GM19395 (cell line): ENCODE measurements around the gene MINDY3.
"Not testable (repeated sequence)": the region's sequence is repeated elsewhere in the genome, so short reads cannot be mapped to it uniquely, and the experiment has no call there.

Experiments used
- ATAC-seq: cut with Tn5 transposase; IDR thresholded peaks from one replicate; pipeline ENCODE4 v1.9.1; 2021; ENCODE audit warnings: mild to moderate bottlenecking, moderate library complexity; ENCODE audit not compliant: unreplicated experiment

The MINDY3 gene

DNA sequence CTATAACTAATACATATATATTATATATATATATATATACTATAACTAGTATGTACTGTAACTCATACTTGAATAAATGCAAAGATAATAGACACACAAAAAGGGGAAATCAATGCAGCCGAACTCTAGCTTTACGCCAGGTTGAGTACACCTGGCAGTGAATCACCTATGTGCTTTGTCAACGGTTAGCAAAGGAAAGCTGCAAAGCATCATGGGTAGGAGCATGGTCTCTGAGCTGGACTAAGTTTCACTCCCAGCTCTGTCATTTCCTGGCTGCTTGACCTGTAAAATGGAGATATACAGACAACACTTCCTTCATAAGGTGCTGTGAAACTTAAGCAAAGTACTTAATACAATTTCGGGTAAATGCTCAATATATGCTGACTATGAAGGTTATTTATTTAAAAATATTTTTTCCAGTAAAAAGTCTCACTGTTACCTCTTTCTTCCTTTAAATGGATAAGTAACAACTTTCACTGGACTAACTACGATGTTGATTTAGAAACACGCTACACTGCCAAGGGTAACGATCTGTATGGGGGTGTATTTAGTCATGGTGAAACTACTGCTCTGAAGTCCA is 78.8 kb downstream of the MINDY3 start:
- no peak for ATAC-seq

DNA sequence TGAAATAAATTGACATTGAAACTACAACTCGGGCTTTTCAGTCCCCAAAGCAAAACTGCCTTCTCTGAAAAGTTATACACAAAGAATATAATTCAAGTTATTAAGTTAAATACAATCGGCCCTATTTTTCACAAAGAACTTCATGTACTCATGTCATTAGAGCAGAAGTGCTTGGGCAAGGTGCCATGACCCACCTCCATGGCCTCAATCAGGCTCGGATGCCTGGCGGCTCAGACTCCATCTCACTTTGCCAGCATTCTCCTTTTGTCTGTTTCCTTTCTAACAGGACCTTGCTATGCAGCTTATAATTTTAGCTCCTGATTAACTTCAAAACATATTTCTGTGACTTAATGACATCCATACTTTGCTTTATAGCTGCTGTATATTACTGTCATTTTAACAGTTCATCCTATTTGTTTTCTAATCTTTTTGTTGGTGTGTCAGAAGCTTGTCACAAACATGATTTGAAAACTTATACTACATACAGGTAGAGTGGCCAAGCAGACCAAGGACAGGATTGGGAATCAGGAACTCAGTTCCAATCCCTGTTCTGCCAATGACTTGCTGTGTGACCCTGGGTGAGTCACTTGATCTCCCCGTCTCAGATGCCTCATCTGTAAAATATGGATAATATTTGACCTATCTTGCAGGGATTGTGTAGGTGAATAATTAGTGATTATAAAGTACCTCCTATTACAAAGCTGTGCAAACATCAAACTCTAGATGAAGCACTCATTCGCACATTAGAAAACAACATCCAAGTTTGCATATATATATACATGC is 79.8 kb downstream of the MINDY3 start:
- ATAC-seq: no peak

DNA sequence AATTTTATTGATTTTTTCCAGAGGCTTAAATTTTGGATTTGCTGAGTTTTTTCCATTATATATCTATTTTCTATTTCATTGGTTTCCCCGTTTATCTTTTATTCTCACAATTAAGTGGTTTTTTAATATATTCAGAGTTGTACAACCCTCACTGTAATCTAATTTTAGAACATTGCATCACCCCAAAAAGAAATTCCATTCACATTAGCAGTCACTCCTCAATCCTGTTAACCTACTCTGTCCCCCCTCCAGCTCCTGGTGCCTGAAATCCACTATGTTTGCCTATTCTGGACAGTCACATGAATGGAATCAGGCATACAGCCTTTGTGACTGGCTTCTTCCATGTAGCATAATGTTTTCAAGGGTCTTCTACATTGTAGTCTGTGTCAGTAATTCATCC is 84.8 kb downstream of the MINDY3 start:
- ATAC-seq: no peak

DNA sequence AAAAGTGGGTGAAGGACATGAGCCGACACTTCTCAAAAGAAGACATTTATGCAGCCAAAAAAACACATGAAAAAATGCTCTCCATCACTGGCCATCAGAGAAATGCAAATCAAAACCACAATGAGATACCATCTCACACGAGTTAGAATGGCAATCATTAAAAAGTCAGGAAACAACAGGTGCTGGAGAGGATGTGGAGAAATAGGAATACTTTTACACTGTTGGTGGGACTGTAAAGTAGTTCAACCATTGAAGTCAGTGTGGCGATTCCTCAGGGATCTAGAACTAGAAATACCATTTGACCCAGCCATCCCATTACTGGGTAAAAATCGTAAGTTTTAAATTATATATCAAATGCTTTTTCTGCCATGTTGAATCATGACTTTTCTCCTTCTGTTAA is 85.8 kb downstream of the MINDY3 start:
- not testable (repeated sequence) for ATAC-seq

DNA sequence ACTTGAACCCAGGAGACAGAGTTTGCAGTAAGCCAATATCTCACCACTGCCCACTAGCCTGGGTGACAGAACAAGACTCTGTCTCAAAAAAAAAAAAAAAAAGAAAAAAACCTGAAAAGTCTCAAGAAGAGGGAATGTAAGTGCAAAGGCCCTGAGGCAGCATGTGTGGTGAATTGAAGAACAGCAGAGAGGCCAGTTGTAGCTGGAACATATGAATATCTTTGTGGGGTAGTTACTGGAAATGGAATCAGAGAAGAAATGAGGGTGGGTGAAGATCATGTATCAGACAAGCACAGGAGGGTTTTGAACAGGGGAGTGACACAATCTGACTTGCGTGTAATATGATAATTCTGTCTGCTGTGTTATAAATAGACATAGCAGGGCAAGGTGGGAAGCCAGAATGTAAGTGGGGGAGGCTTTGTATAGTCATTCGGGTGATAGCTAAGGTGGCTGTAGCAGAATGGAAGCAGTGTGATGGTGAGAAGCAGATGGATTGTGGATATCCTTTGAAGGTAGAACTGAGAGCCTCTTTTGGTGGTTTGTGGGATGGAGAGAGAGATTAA is 95.3 kb downstream of the MINDY3 start:
- ATAC-seq: no peak

DNA sequence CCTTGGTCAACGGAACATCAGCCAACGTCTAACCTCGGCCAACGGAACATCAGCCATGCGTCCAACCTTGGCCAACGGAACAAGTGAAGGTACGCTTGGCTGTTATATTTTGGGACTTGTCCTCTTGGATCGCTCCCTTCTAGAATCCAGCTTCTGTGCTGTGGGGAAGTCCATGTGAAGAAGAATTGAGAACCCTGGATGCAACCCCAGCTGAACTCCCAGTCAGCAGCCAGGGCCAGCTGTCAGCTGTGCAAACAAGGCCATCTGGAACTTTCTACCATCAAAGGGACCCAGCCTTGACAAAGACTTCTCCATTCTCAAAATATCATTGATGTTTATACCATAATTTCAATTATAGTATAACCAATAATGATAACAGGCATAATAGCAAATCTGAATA is 97.3 kb downstream of the MINDY3 start:
- ATAC-seq: no peak

DNA sequence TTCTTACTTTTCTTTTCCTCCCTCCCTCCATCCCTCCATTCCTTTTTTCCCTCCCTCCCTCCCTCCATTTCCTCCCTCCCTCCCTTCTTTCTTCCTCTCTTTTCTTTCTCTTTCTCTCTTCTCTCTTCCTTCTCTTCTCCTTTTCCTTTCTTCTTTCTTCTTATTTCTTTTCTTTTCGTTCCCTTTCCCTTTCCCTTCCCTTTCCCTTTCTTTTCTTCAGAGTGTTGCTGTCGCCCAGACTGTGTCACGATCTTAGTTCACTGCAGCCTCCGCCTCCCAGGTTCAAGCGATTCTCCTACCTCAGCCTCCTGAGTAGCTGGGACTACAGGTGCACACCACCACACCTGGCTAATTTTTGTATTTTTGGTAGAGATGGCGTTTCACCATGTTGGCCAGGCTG is 98.1 kb downstream of the MINDY3 start:
- not testable (repeated sequence) for ATAC-seq

DNA sequence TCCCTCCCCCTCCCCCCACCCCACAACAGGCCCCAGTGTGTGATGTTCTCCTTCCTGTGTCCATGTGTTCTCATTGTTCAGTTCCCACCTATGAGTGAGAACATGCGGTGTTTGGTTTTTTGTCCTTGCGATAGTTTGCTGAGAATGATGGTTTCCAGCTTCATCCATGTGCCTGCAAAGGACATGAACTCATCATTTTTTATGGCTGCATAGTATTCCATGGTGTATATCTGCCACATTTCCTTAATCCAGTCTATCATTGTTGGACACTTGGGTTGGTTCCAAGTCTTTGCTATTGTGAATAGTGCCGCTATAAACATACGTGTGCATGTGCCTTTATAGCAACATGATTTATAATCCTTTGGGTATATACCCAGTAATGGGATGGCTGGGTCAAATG is 99.1 kb downstream of the MINDY3 start:
- not testable (repeated sequence) for ATAC-seq

DNA sequence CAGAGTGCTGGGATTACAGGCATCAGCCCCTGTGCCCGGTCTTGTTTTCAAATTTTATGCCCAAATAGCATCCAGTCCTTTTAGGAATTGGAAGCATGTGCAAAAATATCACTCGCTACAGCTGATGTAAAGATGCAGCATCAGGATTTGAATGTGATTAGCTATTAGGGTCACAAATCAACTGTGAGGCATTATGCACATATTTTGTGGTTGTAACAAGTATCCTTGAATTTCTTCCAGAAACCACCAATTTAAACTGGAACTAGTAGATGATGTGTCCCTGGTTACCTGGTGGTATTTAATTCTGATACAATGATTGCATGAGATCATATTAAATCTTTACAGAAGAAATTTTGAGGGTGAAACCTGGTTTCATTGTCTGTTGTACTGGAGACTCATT is 99.6 kb downstream of the MINDY3 start:
- ATAC-seq: no peak

DNA sequence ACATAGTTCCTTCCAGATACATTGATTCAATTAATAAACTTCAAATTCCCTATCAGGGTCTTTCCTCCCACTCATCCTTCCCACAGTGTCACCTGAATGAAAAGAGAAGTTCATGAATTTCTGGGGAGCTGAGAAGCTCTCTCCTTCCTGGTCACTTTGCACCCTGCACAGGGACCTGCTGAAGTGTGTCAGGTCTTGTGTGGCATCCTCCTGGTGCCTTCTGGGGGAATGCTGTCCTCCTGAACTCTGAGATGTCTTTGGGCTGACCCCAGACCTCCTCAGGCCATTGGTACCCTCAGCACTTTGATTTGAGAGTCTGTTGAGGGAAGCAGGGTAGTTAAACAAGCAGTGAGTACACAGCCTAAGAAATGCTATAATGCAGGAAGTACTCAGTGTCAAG is 101.0 kb downstream of the MINDY3 start:
- ATAC-seq: no peak

DNA sequence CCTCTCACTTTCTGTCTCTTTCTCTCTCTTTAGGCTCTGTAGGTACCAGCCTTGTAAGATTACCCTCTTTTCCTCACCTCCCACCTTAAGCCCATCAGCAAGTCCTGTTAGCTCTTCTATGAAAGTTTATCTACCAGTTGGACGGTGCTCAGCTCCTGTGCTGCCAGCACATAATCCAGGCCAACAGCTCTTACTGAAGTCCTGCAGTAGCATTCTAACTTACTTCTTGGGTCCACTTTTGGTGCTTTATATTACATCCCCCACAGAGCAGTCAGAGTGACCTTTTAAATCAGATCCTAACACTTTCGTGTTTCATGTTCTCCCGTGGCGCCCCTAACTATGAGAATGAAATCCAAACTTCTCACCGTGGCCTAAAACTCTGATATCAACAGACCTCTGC is 101.7 kb downstream of the MINDY3 start:
- ATAC-seq: no peak

DNA sequence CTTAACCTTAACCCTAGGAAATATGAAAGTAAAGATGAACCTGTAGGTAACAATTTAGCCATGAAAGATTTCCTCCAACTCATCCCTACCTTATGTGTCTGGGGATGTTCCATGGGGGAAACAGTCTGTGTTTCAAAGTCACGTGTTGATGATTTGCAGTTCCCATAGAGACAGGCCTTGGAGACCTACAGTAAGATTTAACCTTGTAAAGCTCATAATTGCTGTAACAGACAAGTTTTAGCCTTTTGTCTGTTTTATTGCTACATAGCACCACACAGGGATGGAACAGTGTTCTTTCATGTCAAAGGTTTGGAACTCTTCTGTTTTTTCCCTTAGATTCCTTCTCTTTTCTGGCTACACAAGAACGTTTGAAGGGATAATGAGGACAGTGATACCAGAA is 105.4 kb downstream of the MINDY3 start:
- ATAC-seq: no peak

DNA sequence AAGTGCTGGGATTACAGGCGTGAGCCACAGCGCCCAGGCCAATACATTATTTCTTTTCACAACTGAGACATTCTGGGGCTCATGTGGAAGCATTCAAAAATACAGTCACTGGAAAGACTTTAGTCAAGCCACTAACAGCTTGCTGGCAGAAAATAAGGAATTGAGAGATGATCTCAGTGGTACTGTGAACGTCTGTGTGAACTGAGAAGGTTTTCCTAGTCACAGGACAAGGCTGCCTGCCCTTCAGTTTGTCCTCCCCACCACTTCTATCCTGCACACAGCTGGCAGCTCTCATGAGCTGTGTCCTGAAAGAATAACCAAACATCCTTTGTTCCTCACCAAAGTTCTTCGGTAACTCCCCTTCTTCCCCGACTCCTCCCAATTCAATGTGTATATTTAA is 109.3 kb downstream of the MINDY3 start:
- ATAC-seq: no peak

DNA sequence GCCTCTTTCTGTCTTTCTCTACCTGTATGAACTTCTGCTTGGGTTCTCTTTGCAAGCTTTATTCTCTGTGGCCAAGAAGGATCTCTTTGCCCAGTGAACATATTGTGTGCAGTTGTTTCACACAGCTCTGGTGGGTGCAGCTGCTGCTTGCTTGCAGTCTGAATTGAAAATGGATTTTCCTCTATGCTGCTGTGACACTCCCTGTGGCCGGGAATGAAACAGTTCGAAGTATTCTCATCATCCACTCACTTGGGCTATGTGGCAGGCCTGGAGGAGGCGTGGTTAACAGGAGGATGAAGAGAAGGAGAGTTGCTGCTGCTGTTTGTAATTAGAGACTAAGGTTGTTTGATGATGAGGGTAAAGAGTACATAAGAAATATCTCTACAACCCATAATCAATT is 112.2 kb downstream of the MINDY3 start:
- no peak for ATAC-seq

DNA sequence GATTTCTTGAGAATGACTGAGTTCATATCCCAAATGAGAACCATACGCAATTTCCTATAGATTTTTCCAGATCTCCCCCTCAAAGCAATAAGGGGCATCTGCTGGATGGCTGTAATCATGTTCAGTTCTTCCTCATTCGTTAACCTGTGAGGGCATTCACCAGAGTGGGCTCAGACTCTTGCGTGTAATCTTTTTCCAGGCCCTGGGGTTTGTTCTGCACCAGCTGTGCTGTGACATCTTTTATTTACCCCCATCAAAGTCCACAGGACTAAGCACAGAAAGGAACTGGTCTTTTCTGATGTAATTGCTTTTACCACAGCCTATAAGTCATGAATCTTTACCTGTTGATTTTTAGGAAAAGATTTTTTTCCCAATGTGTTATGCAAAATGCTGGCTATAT is 112.7 kb downstream of the MINDY3 start:
- no peak for ATAC-seq

DNA sequence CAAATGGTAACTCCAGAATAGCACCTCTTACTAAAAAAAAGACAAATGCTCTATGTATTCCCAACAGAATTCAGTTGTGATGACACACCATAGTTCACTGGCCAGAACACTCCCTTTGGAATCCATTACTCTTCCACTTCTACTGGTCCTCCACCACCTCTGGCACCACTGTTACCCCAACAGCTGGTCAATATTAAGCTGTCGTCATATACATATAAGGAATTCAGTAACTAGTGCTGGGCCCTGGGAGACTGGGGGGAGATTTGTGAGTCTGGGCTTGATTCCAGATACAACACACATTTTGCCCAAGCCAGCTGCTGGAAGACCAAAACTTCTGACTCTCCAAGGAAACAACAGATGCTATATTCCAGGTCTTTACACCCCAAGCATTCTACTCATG is 114.6 kb downstream of the MINDY3 start:
- ATAC-seq: no peak

DNA sequence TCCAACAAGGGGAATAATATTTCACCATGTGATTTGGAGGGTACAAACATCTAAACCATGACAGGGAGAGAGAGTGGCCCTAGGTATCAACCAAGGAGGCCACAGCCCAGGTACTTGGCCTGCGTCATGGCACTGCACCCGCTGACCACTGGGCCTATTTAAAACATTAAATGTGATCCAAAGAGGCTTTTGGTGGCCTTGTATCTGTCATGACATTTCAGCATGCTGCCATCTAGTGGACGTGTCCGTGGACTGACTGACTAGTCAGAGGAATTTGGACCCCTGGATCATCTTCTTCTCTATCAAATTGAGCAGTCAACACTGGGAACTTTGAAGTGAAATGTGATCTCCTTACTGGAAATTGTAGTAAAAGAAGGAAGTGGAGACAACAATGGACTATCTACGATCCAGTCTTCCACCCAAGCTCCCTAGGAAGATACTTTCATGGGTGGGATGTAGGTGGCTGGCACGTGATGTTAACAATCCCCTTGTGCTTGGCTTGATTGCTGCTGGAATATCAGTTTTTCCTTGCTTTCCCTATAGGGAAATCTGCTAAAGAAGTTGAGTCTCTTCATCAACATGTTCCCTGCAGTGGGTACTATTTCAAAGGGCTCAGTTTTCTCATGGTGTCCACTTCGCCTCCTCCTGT is 116.0 kb downstream of the MINDY3 start:
- peak; percentile 80 for ATAC-seq

DNA sequence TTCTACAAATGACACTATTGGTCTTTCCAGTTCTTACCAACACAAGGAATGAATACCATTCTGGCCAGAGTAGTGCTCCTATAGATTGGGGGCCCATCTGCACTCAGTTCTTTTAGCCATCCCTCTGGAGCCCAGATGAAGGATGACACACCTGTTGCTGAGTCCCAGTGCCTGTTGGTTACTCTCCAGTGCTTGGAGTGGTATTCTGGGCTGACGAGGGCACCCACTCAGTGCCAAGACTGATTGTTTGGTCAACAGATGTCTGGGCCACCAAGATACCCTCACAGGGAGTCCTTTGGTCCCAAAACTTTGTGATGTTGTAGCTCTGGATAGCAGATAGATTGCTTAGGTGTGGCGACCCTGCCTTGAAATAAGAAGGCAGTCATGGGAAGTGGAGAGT is 116.9 kb downstream of the MINDY3 start:
- no peak for ATAC-seq

DNA sequence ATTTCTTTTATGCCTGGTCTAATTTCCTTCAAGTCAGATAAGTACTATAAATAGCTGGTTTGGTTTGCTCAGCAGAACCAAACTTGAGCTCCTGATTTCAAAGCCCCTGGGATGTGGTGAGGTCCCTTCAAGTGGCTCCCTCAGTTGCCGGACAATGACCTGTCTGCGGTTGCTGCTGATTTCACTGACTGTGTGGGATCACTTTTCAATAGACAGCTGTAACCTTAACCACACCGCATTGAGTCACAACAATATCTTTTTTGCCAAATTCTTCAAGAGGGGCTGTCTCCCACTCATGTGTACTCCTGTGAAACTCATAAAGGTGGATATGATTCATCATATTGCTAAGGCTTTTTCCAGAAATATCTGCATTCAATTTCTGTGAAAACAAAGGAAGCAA is 117.5 kb downstream of the MINDY3 start:
- ATAC-seq: no peak

DNA sequence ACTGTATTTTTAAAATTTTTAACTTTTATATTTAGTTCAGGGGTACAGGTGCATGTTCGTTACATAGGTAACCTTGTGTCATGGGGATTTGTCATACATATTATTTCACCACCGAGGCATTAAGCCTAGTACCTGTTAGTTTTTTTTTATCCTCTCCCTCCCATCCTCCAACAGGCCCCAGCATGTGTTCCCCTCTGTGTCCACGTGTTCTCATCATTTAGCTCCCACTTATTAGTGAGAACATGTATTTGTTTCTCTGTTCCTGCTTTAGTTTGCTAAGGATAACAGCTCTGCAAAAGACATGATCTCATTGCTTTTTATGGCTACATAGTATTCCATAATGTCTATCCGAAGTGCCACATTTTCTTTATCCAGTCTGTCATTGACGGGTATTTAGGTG is 118.2 kb downstream of the MINDY3 start:
- ATAC-seq: no peak

DNA sequence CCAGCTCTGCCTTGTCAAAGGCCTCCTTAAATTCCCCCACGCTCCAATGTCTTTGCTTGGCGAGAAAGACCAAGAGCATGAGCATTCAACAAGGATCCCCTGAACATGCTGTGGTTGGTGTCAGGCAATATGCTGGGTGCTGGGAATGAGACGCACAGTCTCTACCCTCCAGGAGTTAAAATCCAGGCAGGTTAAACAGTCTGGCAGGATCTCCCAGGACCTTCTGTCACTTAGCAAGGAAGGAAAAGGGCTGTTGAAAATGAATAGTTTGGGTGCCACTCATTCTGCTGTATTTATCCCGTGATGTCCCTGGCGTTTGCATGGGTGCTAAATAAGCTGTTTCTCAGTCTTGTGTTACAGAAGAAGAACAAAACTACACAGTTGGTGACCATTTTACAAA is 118.7 kb downstream of the MINDY3 start:
- no peak for ATAC-seq

DNA sequence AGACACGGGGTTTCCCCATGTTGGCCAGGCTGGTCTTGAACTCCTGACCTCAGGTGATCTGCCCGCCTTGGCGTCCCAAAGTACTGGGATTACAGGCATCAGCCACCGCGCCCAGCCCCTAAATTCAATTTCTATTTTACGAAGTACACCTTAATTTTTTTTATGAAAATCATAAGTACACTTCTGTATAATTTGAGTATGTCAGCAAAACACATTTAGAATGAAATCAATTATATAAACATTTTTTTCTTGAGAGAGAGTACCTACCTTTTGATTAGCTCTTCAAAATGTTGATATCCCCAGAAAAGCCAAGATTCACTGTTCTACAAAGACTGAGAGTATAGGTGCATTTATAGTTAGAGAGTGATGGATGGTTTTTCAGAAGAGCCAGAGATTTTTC is 120.0 kb downstream of the MINDY3 start:
- ATAC-seq: no peak
